Kidney epithelial cell (primary cell): ENCODE data around the gene TCEA2. TPM values are rescaled to one million over a fixed set of nuclear protein-coding genes. Genes with fewer than 3 reads are reported as not detected.

ENCODE experiments used
- DNase-seq: peaks from one replicate; pipeline ENCODE4 v3.0.0-alpha.2; 2010; ENCODE audit warnings: low read depth
- H3K27me3 ChIP-seq: 2 replicates; pipeline ENCODE4 v1.6.0; 2011; ENCODE audit warnings: low read length; ENCODE audit not compliant: control insufficient read depth, insufficient read depth
- H3K36me3 ChIP-seq: 2 replicates; pipeline ENCODE4 v1.5.1; 2011; ENCODE audit warnings: low read length; ENCODE audit not compliant: control insufficient read depth, insufficient read depth
- H3K4me3 ChIP-seq: 2 replicates; pipeline ENCODE4 v1.5.1; 2011; ENCODE audit warnings: low read depth, mild to moderate bottlenecking, control low read depth, low read length
- total RNA-seq: library from RNA; depleted of rRNA; stranded (reverse); fragments of >200 nt; gene quantifications from 2 replicates; pipeline ENCODE4 v1.2.3, GENCODE V29; 2015
- TF ChIP-seq, protein P1 (sequence below): IDR thresholded peaks from 2 replicates; pipeline ENCODE4 v1.5.1; 2011; ENCODE audit warnings: mild to moderate bottlenecking, moderate library complexity, low read length, control low read depth, inconsistent platforms; ENCODE audit not compliant: insufficient read depth, poor library complexity, severe bottlenecking

TCEA2 gene
- total RNA-seq, 1 donor from 2014 or later, result 23.9 TPM

DNA sequence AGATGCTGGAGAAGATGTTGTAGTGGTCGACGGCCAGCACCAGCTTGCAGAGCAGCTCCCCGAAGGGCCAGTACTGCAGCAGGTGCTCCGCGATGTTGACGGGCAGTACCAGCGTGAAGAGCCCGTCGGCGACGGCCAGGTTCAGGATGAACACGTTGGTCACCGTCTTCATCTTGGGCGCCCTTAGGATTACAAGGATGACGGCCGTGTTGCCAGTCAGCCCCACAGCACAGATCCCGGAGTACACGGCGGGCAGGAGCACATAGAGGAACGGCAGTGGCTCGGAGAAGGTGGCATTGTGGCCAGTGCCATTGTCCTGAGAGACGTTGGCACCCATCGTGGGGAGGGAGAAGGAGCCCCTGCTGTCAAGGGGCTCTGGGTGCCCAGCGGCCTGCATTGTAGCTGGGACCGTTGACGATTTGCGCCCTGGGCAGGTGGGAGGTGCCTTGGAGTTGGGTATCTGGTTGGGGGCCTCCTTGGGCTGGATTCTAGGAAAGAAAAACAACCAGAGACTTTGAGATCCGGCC, 43.5 kb downstream of the TCEA2 start:
- no peaks in the 10 kb centered on the region for H3K36me3 ChIP-seq
- peaks cover 41% of the 10 kb centered on the region for H3K27me3 ChIP-seq
- H3K4me3 ChIP-seq, result no peak overlapping the region
- TF ChIP-seq, protein P1, sequence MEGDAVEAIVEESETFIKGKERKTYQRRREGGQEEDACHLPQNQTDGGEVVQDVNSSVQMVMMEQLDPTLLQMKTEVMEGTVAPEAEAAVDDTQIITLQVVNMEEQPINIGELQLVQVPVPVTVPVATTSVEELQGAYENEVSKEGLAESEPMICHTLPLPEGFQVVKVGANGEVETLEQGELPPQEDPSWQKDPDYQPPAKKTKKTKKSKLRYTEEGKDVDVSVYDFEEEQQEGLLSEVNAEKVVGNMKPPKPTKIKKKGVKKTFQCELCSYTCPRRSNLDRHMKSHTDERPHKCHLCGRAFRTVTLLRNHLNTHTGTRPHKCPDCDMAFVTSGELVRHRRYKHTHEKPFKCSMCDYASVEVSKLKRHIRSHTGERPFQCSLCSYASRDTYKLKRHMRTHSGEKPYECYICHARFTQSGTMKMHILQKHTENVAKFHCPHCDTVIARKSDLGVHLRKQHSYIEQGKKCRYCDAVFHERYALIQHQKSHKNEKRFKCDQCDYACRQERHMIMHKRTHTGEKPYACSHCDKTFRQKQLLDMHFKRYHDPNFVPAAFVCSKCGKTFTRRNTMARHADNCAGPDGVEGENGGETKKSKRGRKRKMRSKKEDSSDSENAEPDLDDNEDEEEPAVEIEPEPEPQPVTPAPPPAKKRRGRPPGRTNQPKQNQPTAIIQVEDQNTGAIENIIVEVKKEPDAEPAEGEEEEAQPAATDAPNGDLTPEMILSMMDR, result no peak
- no peak for DNase-seq

DNA sequence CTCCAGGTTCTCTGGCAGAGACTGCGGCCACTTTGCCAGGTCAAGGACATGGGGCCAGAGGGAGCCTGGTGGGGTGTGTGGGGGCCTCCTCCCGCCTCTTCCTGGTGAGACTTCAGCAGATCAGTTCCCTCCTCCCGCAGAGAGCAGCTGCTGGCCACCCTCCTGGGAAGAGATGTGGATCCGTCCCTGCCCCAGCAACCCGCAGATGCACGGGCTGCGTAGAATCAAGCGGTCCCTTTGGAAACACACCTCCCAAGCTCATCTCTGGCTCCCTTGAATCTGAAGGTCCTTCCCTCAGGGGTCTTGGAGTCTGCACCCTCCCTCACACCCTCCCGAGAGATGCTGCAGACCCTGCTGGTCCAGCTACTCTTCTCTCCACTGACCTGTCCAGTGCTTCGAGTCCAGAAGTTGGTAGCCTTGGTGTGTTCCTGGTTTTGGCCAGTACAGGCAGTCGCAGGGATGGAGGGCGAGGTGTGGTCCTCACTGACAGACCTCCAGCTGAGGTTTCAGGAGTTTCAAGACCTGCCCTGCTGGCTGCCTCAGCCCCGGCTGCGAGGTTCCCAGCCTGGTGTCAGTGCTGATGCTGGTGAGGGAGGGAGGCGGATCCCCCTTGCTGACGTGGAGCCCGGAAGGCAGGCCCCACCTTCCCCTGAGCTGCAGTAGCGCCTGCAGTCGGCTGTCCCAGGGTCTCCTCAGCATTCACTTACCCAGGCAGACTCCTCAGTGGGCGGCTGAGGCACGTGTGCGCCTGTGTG, 44.2 kb downstream of the TCEA2 start, which contains the start of gene NPBWR2:
Gene NPBWR2 (minus strand): TSS at position 585 of the 755 bp plus-strand sequence. CDS start 734 bp downstream, outside the sequence.
- Histone ChIP-seq H3K4me3 (no peak within 1 kb of the TSS), H3K36me3 (no peaks in the 10 kb centered on the region), H3K27me3 (peaks cover 34% of the 10 kb centered on the region)
- DNase-seq, result no peak
- TF ChIP-seq, protein P1, result no peak

DNA sequence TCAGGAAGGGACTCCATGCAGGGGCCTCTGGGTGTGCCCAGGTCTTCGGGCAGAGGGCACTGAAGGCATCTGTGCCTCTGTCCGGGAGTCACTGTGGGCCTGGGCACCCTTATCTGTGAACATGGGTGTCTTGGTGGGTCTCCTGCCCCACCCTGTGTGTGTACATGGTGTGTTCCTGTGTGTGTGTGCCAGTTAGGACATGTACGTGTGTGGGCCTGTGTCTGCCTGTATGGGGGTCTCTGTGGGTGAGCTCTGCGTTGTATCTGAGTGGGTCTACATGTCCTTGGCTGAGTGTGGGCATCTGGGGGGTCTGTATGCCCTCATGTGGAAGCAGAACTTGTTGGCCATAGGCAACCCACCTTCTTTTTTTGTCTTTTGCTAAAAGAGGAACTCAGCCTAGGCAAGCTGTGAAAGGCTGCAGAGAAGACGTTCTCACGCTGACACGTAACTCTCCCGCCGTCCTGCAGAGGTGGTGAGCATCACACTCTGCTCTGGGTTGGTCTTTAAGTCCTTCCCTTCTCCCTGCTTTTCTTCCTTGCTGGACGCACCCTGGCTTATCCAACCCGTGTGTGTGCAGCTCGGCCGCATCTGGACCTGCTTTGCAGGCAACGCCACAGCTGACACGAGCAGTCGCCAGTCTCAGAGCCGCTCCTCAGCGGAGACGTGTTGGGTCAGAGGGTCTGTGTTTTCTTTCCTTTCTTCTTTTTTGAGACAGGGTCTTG, 44.9 kb downstream of the TCEA2 start:
- H3K4me3 ChIP-seq, result no peak overlapping the region
- no peak for DNase-seq
- peaks cover 27% of the 10 kb centered on the region for H3K27me3 ChIP-seq
- no peaks in the 10 kb centered on the region for H3K36me3 ChIP-seq
- TF ChIP-seq, protein P1, result no peak

DNA sequence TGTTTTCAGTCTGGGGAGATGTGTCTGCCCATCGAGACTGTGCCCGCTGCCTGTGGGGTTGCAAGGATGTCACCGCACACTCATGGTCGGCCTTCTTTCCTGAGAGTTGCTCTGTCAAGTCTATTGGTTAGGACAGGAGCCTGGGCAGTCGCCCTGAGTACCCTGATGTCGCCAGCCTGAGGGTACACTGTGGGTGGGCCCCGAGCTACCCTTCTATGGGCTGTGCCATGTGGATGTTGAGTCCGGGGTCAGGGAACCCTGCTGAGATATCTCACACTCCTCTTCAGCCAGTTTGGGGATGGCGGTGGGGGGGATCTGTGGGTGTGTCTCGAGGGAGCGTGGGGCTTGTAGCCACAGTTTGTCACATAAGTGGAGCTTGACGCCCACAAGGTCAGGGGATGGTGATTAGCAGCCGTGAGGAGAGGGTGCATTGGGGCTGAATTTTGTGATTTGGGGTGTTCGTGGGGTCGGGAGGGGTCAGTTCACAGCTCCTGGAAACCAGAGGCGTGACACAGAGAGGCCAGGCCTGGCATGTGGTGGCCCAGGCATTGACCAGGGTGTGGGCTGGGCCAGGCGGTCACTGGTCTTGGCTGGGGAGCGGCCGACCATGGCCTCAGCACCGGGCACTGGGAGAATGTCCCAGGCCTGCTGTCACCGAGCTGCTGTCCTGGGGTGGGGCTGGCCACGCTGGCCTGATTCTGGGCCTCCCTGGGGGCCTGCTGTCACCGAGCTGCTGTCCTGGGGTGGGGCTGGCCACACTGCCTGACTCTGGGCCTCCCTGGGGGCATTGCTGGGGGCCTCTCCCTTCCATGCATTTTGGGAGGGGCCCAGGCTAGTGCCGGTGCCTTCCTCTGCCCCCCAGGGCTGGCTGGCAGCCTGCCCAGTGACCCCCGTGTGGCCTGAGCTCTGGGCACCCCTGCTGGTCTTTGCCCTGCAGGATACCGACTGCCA, 46.0 kb downstream of the TCEA2 start:
- no peak for DNase-seq
- Histone ChIP-seq H3K4me3 (no peak overlapping the region), H3K27me3 (peaks cover 16% of the 10 kb centered on the region), H3K36me3 (no peaks in the 10 kb centered on the region)
- TF ChIP-seq, protein P1, result no peak

DNA sequence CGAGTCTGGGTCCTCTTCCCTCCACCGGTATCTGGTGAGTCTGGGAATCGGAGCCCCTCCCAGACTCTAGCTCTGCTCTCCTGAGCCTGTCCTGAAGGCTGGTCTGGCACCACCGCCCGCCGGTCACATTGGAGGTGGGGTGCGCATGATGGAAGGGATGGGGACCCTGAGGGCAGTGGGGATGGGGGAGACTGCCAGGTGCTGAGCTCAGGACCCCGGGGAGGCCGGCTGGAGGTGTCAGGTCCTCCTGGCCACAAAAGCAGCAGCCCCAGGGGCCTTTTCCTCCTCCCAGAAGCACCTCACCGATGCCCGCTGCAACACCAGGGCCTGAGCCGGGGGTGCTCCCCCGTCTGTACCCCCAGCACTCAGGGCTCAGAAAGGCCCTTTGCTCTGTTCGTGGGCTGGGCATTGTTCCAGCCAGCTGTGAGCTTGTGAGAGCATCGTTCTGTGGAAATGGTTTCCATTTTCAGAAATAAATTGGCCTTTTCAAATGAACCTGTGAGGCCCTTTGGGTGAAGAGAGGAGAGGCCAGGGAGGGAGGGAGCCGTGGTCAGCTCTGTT, 46.9 kb downstream of the TCEA2 start:
- TF ChIP-seq, protein P1, result no peak
- no peak for DNase-seq
- no peak overlapping the region for H3K4me3 ChIP-seq
- peaks cover 15% of the 10 kb centered on the region for H3K27me3 ChIP-seq
- no peaks in the 10 kb centered on the region for H3K36me3 ChIP-seq
